GM21786 (cell line): ENCODE data around the gene PARD3.
A peak's percentile ranks its signal among the peaks of the same experiment; 100 is the strongest.
"Not testable (repeated sequence)": the region's sequence is repeated elsewhere in the genome, so short reads cannot be mapped to it uniquely, and the experiment has no call there.

Experiments used
- ATAC-seq: cut with Tn5 transposase; IDR thresholded peaks from one replicate; pipeline ENCODE4 v1.9.1; 2021; ENCODE audit not compliant: unreplicated experiment

The PARD3 gene

DNA sequence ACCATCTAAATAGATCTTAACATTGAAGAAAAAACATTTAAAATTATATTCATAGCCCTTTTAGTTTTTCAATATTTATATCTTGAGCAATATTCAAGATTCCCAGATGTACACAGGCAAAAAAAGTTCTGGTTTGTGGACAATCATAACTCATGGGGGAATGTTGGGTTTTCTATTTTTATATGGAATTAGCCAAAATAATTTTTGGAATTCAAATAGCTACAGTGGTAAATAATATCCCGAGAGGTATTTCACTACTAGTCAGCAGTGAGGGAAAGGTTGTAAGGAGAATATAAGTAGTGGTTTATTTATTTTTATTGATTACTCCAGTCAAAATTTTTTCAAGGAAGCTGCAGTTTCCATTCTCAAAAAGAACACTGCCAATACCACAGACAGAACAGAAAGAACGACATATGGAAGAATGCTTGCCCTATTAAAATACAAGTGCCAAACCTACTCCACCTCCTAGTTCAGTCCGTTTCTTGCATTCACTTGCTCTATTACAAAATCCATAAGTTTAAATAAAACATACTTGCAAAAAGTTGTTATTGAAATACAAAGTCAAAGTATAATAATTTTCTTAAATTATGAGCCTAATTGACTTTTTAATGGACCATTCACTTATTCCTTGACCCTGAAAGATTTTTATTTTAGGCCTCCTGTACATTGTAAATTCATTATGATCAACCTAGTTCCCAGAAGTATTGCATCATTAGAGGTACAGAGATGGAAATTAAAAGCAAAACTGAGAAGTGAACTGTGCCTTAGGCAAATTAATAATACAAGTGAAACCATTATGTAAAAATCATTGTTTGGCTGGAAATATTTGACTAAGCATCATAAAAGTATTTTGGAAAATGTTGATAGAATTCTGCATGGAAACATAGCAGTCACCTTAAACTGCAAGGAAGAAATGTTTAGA, 533.2 kb downstream of the PARD3 start:
- peak; percentile 65 for ATAC-seq

DNA sequence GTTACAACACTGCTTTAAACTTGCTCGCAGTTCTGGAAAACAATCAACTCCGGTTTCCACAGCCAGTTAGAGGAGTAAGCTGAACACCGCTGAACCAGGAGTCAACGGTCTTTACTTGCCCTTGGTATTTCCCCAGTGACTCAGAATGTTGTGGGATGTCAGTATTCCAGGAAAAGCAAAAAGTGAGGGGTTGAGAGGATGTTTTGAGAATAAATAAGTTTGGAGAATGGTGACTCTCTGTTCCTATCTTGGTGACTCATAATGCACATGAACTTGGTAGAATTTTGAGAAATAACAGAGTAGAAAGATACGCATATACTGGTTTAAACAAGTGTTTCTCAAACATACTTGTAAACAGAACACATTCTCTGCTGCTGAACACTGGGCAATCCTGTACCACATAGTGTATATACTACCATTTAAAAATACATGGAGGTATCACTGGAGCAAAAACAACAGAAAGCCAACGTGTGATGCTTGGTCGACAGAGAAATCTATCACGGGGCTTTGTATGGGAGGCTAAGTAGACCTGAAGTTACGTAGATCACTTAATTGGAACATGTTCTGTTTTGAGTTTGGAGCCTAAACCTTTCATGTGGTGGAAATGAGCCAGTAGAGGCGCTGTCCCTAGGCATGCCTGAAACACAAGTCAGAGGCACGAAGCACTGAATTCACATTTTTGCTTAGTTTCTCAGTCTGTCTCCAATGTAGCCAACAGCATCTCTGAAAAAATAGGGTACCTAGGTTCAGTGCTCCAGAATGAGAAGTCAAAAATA, 534.3 kb downstream of the PARD3 start:
- ATAC-seq: no peak

DNA sequence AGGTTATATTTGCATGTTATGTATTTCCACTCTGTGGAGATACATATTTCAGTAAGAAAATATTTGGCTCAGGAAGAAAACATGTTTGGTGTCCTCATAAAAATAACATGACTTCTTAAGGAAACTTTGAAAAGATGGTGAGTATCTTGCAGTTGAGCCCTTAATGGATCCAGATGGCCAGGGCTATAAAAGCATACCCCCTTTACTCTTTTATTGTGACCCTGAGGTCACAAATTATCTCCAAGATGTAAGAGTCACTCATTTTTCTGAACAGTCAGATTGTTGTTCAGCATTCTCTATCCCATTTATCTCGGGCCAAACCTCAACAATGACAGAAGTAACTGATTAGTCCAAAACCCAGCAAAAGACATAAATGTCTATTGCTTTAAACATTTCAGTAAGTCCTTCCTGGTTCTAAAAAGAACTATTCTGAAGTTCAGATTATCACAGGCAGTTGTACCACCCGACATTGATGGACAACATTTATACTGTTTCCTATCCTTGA, 539.4 kb downstream of the PARD3 start:
- ATAC-seq: no peak

DNA sequence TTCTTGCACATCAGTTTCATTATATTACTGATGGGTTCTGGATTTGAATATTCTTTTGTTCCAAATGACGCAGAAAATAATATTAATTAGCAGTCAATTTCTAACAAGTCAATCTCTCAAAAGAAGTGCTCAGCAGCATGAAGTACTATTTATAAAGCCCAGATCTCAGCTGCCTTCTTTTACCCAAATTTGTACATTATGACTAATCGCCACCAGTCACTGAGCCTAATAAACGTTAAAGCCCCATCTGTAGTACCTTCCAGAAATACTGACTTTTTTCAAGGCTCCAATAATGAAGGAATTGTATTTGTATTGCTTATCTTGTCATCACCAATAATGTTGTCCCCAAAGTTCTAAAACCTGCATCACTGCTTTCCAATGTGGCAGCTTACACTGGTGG, 540.2 kb downstream of the PARD3 start:
- ATAC-seq: no peak

DNA sequence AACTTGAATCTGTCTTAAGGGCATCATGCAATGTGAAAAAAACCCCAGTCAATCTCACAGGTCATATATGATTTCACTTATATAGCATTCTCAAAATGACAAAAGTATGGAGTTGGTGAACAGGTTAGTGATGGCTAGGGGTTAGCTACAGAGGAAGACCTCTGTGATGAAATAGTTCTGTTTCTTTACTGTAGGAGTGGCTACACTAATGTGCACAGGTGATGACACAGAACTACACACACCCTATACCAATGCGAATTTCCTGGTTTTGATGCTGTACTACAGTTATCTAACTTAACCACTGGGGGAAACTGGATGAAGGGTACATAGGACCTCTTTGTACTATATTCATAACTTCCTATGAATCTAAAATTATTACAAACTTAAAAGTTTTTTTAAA, 541.8 kb downstream of the PARD3 start:
- no peak for ATAC-seq

DNA sequence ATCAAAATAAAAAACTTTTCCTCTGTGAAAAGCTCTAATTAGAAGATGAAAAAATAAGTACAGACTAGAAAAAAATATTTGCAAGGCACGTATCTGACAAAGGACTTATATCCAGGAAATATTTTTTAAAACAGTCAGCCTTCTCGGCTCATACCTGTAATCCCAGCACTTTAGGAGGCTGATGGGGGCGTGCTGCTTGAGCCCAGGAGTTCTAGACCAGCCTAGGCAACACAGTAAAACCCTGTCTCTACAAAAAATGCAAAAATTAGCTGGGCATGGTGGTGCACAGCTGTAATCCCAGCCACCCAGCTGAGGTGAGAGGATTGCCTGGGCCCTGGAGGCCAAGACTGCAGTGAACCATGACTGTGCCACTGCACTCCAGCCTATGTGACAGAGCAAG, 542.8 kb downstream of the PARD3 start:
- ATAC-seq: no peak

DNA sequence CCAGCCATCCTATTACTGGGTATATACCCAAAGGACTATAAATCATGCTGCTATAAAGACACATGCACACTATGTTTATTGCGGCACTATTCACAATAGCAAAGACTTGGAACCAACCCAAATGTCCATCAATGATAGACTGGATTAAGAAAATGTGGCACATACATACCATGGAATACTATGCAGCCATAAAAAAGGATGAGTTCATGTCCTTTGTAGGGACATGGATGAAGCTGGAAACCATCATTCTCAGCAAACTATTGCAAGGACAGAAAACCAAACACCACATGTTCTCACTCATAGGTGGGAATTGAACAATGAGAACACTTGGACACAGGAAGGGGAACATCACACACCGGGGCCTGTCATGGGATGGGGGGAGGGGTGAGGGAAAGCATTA, 546.7 kb downstream of the PARD3 start:
- ATAC-seq: not testable (repeated sequence)

DNA sequence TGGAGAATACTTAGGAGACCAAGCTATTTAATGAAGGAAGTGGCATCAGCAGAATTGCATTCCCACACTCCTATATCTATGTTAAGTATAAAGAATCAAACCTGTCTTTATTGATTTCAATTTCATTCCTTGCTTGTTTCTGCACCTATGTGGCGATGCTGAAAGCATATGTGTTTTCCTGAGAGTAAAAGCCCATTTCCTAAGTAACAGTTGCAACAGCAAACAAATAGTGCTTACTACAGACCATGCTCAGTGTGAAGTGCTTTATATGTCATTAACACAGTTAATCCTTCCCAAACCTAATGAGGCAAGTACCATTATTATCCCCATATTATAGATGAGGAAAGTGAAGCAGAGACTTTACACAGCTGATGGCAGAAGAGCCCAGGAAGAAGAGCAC, 552.1 kb downstream of the PARD3 start:
- ATAC-seq: no peak

DNA sequence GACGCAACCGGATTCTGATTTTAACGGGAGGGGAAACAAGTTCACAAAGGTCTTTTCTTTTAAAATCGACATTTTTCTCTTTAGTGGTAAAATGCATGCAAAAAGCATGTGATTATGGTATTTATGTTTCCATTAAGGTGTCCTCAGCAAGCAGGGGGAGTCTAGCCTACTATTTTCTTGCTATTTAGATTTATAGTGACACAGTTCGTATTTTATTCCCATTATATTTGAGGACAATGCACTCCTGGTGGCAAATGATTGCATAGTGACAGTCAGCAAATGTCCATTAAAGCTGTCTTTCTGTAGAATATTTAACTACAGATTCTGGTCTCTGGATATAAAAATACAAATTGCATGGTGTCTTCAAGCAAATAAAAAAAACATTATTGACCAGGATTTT, 554.2 kb downstream of the PARD3 start:
- no peak for ATAC-seq

DNA sequence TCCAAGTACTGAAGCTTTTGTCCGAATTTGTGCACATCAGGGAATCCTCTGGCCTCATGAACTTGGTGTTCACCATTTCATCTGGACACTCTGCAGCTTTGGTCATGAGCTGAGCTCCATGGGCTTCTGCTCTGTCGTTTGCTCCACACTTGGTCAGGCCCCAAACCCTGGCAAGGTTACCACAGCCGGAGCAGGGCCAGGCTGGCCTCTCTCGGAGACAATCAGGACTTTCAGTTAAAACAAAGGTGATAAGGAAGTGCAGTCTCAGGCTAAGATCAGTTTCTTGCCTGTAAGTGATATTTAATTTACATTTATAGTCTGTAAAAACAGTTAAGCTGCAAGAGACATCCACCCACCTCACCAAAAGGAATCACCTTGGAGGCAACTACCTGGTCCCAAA, 558.9 kb downstream of the PARD3 start:
- no peak for ATAC-seq

DNA sequence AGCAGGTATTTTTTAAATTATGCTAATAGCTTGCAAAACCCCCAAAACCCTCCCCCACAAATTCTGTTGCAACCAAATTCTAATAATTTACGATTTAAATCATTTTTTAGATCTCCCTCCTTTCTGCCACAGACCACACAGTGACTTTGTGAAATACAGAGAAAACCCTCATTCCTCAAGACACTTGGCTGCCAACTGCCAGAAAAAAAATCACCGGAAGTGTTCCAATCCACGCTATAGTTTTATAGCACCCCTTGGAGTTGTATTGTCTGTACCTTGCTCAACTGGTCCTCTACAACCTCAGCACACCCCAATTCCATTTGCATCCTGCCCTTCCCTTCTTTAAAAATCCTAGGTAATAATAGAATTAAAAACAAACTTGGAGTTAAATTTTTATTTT, 560.1 kb downstream of the PARD3 start:
- no peak for ATAC-seq

DNA sequence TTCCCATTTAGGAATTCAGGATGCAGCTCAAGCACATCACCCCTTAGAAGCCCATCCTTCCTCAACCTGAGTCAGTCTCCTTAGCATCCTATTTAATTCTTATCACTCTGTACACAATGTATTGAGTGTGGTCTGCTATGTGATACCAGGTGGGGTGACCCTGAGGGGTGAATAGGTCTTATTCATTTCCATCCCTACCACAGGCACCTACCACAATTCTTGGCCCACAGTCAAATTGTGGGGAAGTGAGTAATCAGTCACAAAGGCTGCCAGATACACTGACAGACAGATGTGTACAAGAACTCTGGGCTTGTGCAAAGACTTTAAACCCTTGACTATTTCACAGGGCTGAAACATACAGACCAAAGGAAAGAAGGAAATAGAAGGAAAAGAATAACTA, 560.5 kb downstream of the PARD3 start:
- peak; percentile 72 for ATAC-seq

DNA sequence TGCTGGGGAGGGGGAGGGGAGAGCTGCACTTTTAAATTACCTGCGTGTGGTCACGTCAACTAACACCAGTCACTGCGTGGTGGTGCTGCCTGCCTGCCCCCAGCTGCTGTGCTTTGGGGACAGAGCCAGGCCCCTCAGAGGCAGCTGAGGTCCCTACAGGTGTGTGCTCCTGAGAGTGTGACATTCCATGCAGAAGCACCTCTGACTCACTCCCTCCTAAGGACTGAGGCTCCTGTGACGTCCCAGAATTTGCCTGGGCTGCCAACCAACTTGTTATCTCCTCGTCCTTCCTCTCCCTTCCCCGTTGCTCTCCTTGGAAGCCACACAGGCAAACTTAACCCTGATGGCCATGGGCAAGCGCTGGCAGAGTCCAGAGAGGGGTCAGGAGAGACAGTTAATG, 563.0 kb downstream of the PARD3 start:
- ATAC-seq: no peak

DNA sequence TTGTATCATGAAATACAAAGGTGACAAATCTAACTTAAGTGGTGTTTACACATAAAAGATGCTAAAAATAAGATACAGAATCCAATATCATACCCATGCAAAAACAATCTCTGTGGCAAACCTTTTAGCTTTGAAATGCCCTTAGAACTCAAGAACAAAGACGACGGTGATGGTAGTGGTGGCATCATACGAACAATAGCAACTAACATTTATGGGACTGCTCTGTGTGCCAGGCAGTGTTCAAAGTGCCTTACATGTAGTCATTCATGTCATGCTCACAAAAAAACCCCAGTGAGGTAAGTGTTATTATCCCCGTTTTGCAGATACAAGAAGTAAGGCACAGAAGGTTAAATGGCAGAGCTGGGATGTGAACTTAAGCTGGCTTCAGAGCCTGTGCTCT, 563.9 kb downstream of the PARD3 start:
- no peak for ATAC-seq

DNA sequence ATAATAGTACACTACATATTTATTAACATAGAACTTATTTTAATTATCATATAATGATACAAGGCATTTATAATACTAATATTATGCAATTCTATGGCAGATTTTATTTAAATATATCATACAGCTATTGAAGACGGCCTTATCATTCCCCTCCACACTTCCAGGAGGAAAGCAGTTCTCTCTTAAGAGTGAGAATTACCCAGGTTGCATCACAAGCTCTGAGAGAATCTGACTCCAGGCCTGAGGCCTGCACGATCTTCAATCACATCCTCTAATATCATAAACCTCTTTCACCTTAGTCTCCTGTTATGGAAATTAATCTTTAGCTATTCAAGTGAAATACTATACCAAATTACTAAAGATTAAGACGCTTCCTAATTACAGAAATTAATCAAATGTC, 564.4 kb downstream of the PARD3 start:
- no peak for ATAC-seq

DNA sequence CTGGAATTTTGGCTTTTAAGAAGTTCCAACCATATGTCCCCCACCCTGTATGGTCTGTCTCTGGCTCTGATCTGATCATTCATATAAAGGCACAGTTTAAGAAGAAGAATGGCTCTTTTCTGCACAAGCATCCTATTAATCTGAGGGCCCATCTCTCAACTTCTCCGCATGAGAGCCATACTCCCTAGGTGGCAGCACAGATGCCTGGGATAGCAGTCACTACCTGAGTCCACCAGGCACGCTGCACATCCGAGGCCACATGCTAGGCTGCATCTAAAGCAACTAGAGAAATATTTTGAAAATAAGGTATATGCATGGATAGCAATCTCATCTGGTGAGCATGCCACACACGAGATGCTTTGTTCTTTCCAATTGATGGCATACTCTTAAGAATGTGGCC, 565.5 kb downstream of the PARD3 start:
- ATAC-seq: no peak

DNA sequence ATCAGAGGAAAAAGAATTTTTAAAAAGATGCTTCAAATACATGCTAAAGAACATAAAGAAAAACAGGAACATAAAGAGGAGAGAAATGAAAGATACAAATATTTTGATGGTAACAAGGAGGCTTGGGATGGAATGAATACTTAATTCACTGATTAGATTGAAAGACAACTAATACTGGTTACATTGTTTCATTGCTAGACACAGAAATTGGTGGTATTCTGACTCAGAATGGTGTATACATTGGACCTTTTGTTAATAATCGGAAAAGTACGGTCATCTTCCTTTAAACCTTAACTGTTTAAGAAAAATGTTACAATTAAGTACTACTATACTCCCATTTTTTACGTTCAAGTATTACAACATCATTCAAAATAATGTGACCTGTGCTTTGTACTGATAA, 567.5 kb downstream of the PARD3 start:
- ATAC-seq: no peak

DNA sequence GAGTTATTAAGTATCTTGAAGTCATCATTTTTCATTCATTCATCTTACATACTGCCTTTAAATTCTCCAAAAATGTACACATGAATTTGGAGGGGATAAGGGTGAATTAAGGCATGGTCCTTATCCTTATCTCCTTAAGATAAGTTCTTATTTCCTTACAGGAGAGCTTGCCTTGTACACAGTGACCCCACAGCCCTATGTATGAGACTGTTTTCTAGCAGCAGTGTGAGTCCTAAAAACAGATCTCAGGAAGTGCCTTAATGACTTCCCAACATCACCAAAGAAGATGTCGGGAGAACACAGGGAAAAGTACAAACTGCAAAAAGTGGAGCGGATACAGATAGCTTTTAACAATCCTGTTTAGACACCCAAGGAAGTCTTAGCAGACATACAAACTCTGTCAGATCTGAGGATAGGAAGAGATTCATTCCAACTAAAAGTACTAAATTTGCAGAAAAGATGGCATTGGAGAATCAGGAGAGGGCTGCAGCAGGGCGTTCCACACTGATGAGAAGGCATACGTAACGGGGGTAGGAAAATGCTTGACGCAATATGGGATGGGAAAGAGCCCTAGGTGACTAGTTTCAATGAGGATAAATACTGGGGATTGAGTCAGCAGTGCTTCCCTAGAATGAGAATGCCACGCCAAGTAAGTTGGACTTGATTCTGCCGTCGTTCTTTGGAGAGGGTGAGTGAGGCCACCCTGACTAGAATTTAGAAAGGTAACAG, 570.2 kb downstream of the PARD3 start:
- ATAC-seq: no peak

DNA sequence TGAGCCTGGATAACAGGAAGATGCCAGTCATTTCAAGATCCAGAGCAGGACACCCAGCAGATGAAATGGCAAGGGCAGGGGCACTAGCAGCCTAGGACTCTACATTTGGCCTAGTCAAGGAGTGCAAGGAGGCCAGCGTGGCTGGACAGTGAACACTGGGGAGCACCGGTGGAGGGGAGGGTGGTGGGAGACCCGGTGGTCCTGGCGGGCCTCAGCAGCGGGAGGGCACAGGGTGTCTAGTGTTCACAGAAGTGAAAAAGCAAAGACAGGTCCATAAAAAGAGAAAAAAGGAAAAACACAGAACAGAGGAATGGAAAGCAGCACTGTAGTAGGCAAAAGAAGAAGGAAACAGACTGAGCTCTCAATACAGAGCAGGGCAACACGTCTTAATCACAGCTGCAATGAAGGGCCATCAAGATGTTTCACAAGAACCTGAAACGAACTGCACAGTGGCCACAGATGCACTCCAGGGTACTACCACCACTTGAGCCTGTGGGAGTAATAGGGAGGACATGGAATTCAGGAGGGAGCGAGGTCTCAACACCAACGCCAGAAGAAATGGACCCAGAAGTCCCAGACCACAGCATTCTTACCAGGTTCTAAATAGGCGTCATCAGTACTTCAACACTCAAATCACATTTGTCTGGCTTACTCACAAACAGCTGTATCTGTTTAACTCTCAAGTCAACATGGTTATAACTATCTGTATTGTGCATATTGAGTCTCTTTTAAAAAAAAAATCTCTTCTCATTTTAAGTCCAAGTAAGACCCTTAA, 573.7 kb downstream of the PARD3 start:
- ATAC-seq: no peak

DNA sequence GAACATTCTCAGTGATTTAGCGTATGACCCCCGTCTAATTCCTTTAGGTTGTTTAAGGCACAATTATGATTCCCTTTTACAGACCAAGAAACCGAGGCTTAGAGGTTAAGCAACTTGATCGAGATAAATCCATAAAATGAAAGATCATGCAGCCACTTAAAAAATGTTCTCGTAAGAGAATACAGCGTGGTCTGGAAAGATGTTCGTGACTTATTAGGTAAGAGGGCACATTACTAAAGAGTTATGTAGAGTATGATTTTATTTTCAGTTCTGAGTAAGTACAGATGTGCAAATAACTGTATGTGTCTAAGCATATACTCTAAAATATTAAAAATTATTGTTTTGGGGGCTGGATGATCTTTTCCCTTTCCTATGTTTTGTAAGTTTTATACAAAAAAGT, 575.1 kb downstream of the PARD3 start:
- ATAC-seq: no peak
